HT-29 (cell line): ENCODE measurements around the gene CD79A. TPM values are rescaled to one million over a fixed set of nuclear protein-coding genes. Genes with fewer than 3 reads are reported as not detected.

Source experiments
- DNase-seq: peaks from one replicate; pipeline ENCODE4 v3.0.0-alpha.2; 2015; ENCODE audit warnings: low spot score
- total RNA-seq: library from RNA; depleted of rRNA; stranded (reverse); fragments of >200 nt; shearing (Covaris generic); gene quantifications from 2 replicates; pipeline ENCODE4 v1.2.3, GENCODE V29; 2014; rRNA removed

Gene CD79A
- 0.81 and 1.4 TPM in 2 replicates for total RNA-seq

DNA sequence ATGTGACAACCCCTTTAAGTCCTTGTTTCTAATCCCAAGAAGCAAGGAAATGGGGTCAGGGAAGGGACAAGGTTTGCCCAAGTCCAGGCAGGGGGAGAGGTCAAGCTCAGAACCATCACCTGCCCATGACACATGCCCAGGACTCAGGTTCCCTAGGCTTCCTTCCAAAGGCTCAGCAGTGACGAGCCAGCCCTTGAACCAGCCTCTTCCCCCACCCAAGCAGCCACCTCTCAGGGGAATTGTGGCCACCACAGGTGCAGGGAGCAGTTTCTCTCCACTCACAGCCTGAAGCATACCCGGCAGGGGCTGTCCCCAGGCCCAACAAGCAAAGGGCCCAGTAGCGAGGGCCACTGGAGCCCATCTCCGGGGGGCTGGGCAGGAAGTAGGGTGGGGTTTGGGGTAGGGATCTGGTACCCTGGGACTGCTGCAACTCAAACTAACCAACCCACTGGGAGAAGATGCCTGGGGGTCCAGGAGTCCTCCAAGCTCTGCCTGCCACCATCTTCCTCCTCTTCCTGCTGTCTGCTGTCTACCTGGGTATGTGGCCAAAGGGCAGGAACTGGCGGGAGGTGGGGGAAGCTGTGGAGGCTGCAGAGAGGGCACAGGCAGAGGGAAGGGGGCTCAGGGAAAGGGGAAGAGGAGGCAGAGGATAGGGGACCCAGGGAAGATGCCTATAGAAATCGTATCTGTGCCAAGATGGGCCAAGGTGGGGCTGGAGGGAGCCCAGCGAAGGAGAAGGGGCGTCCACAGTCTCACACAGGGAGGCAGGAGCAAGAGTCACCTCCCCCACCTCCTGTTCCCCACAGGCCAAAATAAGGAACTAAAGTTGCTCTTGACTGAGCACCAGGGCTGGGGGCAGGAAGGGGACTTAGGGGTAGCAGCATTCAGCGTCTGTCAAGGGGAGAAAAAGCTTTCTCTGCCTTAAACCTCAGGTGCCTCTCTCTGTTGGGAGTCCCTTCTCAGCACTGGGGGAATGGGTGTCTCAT is at the start of gene CD79A:
Gene CD79A, plus strand, starts transcription at position 433 of the 986 bp plus-strand sequence. Its CDS starts 26 bp downstream, at position 459.
- peak; percentile 1 for DNase-seq

- DNase-seq, result no peak
These were observed 38.9 kb upstream of the CD79A start for GRCh38 chr19:41837981-41838708.

DNA sequence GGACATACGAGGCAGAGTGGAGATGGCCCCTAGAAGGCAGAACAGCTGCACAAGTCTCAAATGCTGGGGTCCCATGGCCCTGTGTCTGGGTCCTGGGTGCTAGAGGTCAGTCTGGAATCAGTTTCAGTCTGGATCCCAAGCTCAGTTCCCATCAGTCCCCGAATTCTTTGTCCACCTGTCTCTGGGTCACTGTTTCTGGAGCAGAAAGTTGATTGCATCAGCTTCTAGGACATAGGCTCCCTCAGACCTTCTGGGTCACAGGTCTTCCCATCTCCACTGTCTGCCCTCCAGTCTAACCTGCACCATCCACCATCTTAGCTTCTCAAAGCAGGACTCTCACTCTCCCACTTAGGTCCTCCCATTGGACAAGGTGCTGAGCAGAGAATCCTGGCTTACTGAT is 37.9 kb upstream of the CD79A start:
- no peak for DNase-seq

- no peak for DNase-seq
These were observed 33.7 kb upstream of the CD79A start for GRCh38 chr19:41843371-41843770.

DNA sequence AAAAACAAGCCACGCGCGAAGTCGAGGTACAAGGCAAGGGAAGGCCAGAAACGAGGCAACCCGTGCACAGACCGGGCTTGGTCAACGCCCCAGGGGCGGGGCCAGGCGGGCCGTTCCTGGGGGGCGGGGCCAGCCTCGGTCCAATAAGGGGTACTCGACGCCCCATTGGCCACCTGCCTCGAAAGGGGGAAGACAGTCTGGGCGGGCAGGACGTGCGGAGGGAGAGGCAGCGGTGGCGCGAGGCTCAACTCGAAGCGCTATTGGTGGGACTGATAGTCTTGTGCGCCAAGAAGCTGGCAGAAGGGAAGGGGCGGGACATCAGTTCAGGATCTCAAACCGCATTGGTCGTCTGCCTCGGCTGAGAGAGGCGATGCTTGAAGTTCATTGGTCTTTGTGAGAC is 32.5 kb upstream of the CD79A start, which contains the start of gene LYPD4:
Gene LYPD4, minus strand, starts transcription at position 83 of the 400 bp plus-strand sequence. CDS start 5,398 bp downstream, outside the sequence.
- DNase-seq, result no peak

- DNase-seq, result no peak
These were observed 32.3 kb upstream of the CD79A start, which contains the start of gene DMRTC2 for GRCh38 chr19:41845001-41845050. DMRTC2 (plus strand) TSS chr19:41845042; CDS start chr19:41847429, 2,387 bp downstream.

DNA sequence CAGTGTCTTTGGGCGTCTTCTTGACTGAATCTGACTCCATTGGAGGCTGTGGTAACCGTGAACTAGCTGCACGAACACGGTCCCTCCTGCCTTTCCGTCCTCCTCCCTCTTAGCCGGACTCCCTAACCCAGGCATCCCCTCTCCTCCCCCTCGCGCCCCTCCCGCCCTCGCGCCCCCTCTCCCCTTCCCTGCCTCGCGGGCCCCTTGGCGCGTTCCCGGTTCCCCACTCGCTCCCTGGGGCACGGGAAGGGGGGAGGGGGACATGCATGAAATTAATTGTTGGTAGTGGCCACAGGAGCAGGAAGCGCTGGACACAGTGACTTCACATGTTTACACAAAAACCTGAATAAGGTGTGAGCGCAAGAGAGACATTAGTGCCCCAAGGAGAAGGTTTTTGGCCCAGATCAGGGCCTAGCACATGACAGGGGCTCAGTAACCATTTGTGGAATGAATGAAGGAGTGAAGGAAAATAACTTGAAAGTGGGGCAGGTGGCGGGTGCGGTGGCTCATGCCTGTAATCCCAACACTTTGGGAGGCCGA is 32.0 kb upstream of the CD79A start:
- no peak for DNase-seq

DNA sequence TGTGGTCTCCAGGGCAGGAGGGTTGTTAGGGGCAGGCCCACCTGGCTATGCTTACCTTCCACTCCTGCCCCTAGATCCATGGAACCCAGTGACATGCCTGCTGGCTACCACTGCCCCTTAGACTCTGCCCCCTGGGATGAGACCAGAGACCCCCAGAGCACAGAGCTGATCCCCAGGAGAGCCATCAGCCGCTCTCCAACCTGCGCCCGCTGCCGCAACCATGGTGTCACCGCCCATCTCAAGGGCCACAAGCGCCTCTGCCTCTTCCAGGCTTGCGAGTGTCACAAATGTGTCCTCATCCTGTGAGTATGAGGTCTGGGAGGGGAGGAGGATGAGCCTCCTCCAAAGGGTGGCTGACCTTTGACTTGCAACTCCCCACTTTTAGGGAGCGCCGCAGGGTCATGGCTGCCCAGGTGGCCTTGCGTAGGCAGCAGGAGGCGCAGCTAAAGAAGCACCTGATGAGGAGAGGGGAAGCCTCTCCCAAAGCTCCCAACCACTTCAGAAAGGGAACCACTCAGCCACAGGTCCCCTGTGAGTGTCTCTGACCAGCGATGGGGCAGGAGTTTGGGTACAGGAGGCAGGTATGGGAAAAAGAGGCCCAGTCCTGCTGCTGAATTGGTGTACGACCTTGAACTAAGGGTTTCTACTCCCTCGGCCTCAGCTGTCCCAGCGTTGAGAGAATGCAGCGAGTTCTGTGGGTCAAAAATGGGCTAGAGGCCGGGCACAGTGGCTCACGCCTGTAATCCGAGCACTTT is 29.6 kb upstream of the CD79A start:
- no peak for DNase-seq

DNA sequence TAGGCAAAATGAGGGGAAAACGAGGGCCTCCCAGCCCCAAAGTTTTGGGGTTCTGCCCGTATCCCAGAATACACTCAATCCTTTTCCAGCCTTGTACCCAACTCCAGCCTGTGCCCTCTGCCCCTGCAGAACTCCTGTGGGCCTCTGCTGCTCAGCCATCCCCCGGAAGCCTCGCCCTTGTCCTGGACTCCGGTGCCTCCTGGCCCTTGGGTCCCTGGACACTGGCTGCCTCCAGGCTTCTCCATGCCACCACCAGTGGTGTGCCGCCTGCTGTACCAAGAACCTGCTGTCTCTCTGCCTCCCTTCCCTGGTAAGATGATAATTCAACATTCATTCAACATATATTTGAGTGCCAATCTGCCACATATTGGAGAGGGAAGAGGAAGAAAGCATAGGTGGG is 28.4 kb upstream of the CD79A start:
- no peak for DNase-seq

GRCh38 chr19:41849067-41849466 is 28.0 kb upstream of the CD79A start:
- DNase-seq, result no peak

GRCh38 chr19:41850381-41850780 is 26.7 kb upstream of the CD79A start:
- no peak for DNase-seq

GRCh38 chr19:41851456-41851855 is 25.6 kb upstream of the CD79A start:
- DNase-seq, result no peak

- no peak for DNase-seq
These were observed 23.7 kb upstream of the CD79A start for GRCh38 chr19:41853344-41853743.

- DNase-seq, result no peak
These were observed 23.3 kb upstream of the CD79A start for GRCh38 chr19:41853768-41854167.

GRCh38 chr19:41859213-41859617 is 17.9 kb upstream of the CD79A start:
- DNase-seq, result no peak

DNA sequence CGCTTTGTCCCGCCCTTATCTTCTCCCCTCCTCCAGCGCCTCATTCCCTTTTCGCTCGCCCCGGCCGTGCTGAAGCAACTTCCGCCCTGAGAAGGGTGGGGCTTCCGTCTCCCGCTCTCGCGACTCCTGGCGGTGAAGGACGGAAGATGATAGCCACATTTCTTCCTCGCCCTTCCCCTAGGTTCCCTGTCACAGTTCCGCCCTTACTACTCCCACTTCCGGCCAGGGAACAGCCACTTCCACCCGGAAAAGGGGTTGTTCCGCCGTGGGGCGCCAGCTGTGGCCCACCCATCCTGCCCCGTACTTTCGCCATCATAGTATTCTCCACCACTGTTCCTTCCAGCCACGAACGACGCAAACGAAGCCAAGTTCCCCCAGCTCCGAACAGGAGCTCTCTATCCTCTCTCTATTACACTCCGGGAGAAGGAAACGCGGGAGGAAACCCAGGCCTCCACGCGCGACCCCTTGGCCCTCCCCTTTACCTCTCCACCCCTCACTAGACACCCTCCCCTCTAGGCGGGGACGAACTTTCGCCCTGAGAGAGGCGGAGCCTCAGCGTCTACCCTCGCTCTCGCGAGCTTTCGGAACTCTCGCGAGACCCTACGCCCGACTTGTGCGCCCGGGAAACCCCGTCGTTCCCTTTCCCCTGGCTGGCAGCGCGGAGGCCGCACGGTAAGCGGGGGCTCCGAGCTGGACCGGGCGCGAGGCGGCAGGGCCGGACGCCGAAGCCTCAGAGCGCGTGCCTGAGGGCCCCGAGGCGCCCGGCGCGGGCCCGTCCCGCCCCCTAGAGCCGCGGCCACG is 17.3 kb upstream of the CD79A start, which contains the start of gene RPS19:
Gene RPS19, plus strand, starts transcription at position 638 of the 801 bp plus-strand sequence. CDS start 520 bp downstream, outside the sequence.
- DNase-seq, result peak; percentile 100

DNA sequence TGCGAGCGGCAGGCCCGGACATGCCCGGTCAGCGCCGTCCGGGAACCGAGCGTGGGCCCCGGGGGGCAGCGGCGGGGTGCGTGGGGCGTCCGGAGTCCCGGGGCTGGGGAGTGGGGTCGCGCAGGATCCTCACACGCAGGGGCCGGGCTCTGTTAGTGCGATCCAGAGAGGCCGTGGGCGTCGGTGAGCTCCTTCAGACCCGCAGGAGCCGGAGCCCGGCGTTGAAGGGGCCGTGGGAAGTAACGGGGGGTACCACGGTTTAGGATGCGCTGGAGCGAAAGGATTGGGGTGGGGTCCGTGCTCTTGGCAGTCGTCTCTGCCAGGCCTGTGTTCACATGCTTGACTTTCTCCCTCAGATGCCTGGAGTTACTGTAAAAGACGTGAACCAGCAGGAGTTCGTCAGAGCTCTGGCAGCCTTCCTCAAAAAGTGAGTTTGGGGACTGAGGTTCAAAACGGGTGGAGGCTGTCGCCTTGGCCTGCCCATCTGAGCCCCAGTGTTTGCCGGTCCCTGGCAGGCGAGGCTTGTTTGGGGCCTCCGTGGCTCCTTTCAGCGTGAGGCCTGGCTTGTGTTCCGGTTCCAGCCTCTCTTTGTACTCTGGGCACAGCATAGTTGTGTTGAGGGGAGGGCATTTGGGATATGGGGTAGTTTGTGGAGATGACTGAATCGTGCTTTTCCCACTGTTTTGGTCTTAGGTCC is 16.5 kb upstream of the CD79A start:
- peak; percentile 48 for DNase-seq

GRCh38 chr19:41861116-41861768 is 15.8 kb upstream of the CD79A start:
- peak; percentile 45 for DNase-seq

- DNase-seq, result no peak
These were observed 15.2 kb upstream of the CD79A start for GRCh38 chr19:41861846-41862245.
